GM19395 (cell line): ENCODE data around the gene FKBP1B.
A peak's percentile ranks its signal among the peaks of the same experiment; 100 is the strongest.
"Not testable (repeated sequence)": the region's sequence is repeated elsewhere in the genome, so short reads cannot be mapped to it uniquely, and the experiment has no call there.

Experiments used
- ATAC-seq: cut with Tn5 transposase; IDR thresholded peaks from one replicate; pipeline ENCODE4 v1.9.1; 2021; ENCODE audit warnings: mild to moderate bottlenecking, moderate library complexity; ENCODE audit not compliant: unreplicated experiment

Gene FKBP1B

DNA sequence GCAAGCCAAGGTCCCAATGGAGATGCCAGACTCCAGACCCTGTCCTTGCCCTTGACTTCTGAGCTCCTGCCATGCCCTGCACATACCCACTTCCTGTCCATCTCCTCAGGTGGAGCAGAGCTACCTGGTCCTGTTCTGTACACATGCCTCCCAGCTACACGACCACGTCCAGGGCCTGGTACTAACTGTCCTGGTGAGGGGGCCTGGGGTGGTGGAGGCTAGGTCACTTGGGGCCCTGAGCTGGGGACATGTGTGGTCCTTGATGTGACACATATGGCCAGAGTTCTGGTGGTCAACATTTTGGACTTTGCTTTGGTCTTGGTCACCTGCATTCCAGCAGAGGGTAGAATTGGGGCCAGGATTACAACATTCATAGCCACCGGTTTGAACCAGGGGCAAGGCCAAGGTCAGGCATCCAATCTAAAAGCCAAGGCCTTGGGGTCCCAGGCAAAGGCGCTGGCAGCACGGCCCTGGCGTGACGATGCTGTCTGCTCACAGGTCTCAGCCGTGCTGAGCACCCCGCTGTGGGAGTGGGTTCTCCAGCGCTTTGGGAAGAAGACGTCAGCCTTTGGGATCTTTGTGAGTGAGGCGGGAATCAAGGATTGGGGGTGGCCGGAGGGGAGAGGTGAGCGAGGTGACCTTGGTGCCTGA, 27.1 kb upstream of the FKBP1B start:
- ATAC-seq = no peak

DNA sequence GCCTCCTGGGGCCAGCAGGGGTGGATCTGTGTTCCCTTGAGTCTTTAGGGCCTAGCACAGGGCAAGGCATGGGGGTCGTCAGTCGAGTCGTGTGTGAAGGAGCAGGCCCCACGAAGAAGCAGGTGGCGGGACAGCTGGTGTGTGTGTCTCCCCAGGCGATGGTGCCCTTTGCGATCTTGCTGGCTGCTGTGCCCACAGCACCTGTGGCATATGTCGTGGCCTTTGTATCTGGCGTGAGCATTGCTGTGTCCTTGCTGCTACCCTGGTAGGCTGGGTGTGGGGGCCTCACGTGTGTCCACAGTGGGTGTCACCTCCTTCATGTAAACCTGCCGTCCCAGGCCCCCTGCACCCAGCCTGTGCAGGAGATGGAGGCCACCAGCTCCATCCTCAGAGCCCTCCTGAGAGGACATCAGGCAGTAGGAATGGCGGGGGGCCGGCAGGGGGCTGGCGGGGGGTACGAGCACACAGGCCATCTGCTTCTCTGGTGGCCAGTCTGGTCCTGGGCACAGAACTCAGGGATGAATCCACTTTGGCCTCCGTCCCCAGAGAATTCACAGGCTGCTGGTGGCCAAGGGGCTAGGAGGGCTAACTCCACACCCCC, 26.5 kb upstream of the FKBP1B start:
- no peak for ATAC-seq

DNA sequence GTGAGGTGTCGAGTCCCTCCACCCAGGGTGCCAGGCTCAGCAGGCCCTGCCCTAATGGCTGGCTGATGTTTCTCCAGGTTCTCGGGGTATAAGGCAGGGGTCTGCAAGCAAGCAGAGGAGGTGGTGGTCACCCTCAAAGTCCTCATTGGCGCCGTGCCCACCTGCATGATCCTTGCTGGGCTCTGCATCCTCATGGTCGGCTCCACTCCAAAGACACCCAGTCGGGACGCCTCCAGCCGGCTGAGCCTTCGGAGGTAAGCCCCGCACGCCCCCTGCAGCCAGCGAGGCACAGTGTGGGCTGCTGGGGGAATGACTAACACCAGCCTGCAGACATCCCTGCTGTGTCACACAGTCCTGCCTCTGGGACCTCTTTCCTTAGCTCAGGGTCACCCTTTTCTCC, 25.5 kb upstream of the FKBP1B start:
- ATAC-seq = no peak

DNA sequence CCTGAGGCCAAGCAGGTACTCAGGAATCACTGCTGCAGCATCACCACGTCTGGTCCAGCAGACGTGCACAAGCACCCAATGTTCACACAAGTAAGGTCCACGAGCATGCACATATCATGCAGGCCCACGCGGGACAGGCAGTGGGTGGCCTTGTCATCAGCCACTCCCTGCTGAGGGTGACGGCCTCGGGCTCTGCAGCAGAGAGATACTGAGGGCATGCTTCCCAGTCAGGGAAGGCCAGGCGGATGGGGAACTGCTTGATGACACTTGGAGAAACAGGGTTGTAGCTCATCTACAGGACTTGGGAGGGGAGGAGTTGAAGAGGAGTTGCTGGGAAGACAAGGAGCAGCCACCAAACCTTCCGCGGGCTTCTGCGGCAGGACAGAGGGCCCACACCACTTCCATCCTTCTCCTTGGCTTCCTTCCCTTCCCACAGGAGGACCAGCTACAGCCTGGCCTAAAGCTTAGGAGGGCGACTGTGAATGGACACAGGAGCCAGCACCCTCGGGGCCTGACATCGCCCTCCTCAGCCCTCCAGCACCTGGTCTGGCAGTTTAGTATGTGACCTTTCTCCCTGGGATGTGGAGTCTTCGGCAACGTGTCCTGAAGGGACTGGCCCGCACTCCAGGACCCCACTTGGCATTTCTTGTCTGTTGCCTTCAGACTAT, 24.4 kb upstream of the FKBP1B start:
- no peak for ATAC-seq

DNA sequence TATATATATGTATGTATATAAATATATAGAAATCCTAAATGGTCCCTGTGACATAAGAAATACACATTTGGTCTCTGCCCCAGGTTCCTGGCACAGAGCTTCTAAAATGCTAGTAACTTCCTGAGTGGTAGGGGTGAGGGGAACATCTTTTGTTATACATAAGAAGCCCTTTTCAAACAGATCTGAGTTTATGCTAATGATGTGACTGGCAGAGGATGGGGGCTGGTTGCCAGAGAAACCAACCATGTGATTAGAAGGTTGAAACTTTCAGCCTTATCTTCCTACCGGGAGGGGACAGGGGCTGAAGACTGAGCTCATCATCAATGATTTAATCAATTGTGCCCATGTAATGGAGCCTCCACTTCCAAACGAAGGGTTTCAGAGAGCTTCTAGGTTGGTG, 23.3 kb upstream of the FKBP1B start:
- ATAC-seq = no peak

DNA sequence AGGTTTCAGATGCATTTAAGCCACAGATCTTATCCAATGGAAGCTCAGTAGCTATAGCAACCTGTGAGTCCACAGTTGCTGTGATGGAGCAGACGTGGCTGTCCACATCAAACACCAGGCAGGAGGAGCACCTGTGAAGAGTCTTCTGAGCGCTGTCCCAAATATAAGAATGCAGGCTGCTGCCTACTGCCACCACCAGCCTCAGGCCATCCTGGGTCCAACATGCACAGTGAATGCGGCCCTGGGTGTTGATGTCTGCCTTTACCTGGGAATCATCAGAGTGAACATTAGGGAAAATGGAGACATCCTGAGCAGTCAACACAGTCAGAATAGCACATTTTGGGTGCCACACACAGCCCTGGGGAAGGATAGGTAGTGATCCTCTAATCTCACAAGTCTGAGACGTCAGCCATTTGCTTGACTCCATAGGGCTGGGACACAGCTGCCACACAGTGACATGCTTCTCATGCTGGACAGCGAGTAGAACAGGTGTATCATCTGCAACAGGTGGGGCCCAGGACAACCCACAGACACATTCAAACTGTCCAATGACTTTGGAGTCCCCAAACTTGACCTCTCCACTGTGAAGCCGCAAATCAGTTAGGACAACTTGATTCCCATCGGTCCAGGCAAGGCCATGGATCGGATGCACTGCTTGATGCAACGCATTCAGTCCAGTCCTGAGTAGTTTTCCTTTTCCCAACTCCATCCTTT, 10.6 kb upstream of the FKBP1B start:
- ATAC-seq = no peak

DNA sequence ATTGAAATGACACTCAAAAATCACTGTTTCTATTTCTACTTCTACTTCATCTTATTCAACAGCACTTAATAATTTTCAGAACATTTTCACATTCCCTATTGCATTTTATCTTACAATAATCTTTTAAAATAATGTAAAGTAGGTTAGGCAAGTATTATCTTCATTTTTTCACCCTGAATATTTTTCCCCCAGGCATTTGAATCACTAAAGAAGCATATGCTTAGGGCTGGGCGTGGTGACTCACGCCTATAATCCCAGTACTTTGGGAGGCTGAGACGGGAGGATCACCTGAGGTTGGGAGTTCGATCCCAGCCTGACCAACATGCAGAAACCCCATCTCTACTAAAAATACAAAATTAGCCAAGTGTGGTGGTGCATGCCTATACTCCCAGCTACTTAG, 9.0 kb upstream of the FKBP1B start:
- ATAC-seq = no peak

DNA sequence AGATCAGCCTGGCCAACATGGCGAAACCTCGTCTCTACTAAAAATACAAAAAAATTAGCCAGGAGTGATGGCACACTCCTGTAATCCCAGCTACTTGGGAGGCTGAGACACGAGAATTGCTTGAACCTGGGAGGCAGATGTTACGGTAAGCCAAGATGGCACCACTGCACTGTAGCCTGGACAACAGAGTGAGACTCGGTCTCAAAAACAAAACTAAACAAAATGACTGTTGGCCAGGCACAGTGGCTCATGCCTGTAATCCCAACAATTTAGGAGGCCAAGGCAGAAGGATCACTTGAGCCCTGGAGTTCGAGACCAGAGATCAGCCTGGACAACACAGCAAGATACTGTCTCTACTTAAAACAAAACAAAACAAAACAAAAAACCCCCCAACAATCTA, 6.4 kb upstream of the FKBP1B start:
- not testable (repeated sequence) for ATAC-seq

DNA sequence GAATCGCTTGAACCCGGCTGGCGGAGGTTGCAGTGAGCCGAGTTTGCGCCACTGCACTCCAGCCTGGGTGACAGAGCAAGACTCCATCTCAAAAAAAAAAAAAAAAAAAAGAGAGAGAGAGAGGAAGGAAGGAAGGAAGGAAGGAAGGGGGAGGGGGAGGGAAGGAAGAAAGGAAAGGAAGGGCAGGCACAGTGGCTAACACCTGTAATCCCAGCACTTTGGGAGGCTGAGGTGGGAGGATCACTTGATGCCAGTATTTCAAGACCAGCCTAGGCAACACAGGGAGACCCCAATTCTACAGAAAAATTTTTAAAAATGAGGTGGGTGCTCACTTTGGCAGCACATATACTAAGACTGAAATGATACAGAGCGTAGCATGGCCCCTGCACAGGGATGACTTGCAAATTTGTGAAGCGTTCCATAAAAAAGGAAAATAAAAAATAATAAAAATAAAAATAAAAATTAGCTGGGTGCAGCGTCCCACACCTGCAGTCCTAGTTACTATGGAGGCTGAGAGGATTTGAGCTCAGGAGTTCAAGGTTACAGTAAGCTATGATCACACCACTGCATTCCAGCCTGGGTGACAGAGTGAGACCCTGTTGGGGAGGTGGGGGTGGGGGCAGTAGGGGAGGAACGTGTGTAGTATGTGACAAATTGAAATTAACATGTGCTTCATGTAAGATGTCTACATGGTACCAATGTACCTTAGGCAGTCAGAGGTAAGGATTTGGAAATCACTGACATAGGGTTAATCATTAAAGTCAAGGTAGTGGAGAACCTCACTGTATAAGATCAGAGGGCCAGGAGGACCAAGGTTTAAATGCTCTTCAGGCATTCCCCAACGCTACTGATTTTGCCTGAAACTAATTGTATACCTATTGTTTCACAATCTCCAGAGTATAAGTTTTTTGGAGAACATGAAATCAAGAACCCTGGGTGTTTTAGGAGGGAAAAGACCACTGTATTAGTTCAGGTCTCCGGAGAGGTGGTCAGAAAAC, 3.7 kb upstream of the FKBP1B start:
- ATAC-seq = no peak

DNA sequence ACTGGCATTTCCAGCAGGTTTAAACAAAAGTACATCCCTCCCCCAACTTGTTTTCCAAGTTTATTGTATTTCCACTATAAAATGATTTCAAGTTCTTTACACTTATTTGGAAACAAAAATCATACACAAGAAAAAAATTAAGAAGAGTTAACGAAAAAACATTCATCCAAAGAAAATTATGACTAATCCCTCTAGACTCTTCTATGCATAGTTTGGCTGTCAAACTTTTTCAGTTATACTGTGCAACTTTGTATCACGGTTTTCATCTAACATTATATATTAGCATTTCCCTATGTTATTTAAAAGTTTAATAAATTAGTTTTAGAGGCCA, 3.0 kb upstream of the FKBP1B start:
- ATAC-seq = no peak

DNA sequence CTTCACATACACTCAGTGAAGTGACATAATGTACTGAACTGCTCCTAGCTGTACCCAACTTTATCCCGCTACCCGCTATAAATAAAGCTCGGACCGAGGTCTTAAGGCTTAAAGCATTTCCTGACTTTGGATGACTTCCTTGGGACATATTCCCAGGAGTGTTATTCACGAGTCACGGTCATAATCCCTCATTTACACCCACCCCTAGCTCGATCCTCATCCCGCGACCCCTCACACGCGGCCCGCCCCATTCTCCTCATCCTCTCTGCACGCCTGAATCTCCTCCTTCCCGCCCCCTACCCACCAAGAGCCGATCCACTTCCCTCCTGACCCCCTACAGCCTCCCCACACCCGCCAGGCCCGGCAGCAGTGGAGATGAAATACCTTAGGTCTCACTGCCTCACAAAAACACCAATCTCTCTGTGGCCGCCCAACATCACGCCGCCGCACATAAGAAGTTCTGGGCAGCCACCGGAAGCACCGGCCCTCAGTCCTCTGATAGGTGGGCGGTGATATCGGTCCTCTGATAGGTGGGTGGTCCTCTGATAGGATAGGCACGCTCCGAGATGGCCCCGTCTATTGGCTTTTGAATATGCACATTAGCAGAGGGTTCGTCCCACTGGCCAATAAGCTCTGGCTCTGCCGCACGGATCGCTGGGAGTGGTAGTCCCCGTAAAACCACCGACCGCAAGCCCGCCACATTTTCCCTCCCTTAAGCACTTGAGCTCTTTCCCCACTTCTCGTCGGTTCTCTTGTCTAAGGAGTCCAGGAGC, 2.4 kb upstream of the FKBP1B start, which contains the start of gene WDCP:
Gene WDCP, minus strand, starts transcription at position 462 of the 773 bp plus-strand sequence. CDS start 7,897 bp downstream, outside the sequence.
- peak; percentile 100 for ATAC-seq

DNA sequence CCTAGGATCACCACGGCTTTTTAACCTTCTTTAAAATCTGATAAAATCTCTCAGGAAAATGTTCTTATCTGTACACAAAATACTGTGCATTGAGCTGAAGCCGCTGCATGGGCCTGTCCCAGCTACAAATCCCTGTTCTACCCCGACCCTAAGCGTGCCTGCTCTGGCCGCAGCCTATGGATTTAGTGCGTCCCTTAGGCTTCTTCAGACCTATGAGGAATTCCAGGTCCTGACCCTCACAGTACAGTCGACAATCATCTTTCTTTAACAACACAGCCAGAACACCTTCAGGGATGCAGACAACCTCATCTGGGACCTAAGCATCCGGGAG, 1.9 kb upstream of the FKBP1B start:
- ATAC-seq = peak; percentile 7

DNA sequence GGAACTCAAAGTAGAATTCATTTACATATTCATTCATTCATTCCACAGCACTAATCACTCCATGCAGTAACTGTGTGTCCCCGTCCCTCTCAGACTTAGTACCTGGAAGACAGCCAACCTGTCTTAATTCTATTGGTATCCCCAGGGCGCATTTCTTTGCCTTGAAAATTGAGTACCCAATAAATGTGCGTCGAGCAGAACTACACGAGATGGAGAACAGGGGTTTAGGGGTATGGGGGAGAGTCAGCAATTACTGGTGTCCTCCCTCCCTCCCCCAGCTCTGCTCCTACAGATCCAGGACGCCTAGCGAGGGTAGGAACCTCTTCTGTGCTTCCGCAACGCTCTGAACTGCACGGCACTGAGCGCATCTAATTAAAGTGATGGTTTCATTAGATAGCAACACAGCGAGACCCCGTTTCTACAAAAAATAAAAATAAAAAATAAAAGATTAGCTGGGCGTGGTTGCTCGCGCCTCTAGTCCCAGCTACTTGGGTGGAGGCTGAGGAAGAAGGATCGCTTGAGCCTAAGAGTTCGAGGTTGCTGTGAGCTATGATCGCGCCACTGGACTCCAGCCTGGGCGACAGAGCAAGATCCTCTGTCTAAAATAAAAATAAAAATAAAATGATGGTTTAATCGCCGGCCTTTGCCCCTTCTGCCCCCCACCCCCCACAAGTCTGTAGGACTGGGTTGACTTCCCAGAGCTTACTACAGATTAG, 614 bp upstream of the FKBP1B start:
- ATAC-seq = no peak

DNA sequence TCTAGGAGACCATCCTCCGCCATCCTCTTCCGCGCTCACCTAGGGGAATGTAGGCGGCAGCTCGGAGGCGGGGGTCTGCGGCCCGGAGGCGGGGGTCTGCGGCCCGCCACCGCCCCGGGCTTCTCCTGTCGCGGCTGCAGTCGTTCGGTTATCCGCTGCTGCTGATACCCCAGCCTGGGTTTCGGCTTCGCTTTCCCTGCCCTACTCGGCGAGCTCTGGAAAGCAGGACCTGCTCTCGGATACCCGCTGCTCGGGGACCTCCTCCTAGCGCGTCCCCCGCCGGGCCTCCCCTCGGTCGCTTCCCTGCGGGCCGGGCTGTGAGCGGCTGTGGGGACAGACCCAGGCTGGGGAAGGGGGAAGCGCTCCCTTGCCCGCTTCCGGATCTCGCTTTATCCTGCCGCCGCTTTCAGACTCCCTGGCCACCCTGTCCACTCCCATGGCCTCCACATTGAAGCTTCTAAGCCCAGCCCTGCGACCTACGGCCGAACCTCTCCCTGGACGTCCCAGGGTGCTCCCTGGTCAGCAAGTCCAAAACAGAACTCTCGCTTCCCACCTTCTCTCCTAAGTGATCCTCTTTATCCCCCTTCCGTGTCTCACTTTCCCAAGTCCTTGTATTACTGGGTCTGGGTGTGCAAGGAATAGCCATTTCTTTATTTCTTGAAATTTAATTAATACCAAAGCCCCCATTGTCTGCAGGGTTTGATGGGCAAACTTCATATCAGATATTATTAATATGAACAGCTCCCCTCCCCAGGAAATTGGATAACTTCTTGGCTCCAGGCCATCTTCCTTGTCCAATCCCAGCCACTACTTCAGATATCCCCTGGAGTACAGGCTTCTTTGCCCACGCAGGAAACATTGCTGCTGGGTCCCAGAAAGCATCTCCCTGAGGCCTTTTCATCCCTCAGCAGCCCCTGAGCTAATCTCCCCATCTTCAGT, 769 bp downstream of the FKBP1B start:
- no peak for ATAC-seq

DNA sequence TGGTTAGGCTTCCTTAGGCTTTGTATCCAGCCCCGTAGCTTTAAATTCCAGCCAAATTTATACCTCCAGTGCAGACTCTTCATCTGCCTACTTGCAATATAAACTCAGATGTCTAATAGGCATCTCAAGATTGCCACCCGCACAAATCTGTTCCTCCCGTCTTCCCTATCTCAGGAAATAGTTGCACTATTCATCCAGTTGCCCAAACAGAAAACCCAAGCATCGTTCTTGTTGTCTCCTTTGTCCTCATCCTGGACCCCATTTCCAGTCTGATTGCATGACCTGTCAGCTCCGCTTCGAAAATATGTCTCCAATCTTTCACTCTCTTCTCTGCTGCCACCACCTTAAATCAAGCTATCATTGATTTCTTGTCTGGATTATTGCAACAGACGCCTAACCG, 2.3 kb downstream of the FKBP1B start:
- no peak for ATAC-seq

DNA sequence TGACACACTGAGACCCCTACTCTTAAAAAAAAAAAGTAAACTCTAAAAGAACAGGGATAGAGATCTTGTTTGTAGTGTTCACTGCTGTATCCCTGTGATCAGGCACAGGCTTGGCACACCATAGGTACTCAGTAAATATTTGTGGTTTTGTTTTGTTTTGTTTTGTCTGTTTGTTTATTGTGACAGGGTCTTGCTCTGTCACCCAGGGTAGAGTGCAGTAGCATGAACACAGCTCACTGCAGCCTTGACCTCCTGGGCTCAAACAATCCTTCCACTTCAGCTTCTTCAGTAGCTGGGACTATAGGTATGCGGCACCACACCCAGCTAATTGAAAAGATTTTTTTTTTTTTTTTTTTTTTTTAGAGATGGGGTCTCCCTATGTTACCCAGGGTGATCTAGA, 3.4 kb downstream of the FKBP1B start:
- ATAC-seq = no peak

DNA sequence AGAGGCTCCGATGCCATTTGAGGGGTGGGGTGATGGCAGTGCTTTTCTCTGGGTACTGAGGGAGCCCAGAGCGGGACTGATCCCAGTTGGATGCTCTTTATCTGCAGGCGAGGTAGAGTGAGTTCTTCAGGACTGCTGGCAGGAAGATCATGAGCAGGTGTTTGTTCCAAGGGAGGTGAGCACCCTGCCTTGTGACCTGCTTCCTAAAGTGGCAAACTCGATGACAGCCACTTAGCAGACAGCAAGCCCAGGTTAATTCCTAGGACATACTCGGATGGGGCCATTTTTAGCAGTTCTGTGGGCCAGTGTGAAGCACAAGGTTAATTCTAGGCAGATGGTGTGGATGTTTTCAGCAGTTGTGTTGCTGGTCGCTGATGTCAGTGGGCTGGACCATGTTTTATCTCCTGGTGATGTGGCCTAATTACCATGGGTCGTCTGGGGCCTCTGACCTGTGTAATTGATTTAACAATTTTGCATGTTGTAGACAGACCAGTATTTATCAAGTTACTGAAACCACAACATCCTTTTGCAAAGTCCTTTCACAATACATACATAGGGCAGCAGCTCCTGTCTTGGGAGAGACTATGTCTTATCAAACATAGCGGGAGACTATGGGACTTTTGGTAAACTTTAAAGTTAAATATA, 4.9 kb downstream of the FKBP1B start:
- ATAC-seq = no peak

DNA sequence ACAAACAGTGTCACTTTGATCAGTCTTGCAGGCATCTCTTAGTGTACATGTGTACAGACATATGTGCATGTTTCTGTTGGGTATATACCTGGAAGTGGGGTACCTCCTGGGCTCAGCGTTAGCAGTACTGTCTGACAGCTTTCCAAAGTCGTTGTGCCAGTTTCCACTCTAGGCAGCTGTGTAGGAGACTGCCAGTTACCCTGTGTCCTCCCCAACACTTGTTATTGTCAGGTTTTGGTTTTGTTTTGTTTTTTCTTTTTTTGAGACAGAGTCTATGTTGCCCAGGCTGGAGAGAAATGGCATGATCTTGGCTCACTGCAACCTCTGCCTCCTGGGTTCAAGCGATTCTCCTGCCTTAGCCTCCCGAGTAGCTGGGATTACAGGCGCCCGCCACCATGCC, 6.2 kb downstream of the FKBP1B start:
- no peak for ATAC-seq
